HCT116 (cell line): ENCODE results near the gene CERCAM. TPM values are rescaled to one million over a fixed set of nuclear protein-coding genes. Genes with fewer than 3 reads are reported as not detected.

ENCODE experiments used
- ATAC-seq: fragments of 200-7000 bp; cut with Tn5 transposase; 2 replicates; pipeline ENCODE4 v1.9.1; 2020; ENCODE audit warnings: mild to moderate bottlenecking, moderate library complexity
- BruUV-seq: library from RNA; stranded (reverse); fragments of 400-500 nt; replicated peaks from 2 replicates; lab custom pipeline; 2021; lab: Mats Ljungman, UMichigan
- CTCF ChIA-PET: fragments of 300-600 bp; sonication (Branson Sonifier 250); formaldehyde crosslinking; loops from one replicate; lab custom pipeline; 2021; ENCODE audit warnings: antibody characterized with exemption; lab: Charles Lee
- POLR2A ChIA-PET: fragments of 300-600, 350-600 bp; sonication (Branson Sonifier 250); formaldehyde crosslinking; loops from one replicate; lab custom pipeline; 2021; ENCODE audit warnings: antibody characterized with exemption; lab: Charles Lee
- RAD21 ChIA-PET, 2 experiments: fragments of 300-600 bp; sonication (Branson Sonifier 250); formaldehyde crosslinking; loops; one replicate each; lab custom pipeline; 2023; ENCODE audit warnings: low total read pairs in 2 of 2; ENCODE audit not compliant: uncharacterized antibody in 2 of 2, unreplicated experiment in 2 of 2, low non-redundant PET in 1 of 2; lab: Charles Lee
- DNase-seq: peaks from one replicate; pipeline ENCODE4 v3.0.0-alpha.2; 2010; ENCODE audit warnings: low read depth, low spot score
- H2AFZ ChIP-seq: fragments of 200-600 bp; shearing (Covaris generic), sonication (generic); 2 replicates; pipeline ENCODE4 v1.6.1; 2017; ENCODE audit warnings: low read depth, mixed run types, mixed read lengths, antibody characterized with exemption, low read length; ENCODE audit not compliant: poor library complexity, severe bottlenecking
- H3K27ac ChIP-seq: 2 replicates; pipeline ENCODE4 v1.5.1; 2012; ENCODE audit warnings: low read depth, low read length
- H3K27me3 ChIP-seq: fragments of 200-600 bp; sonication (generic); 2 replicates; pipeline ENCODE4 v1.6.1; 2016; ENCODE audit warnings: mixed run types, low read length, mixed read lengths; ENCODE audit not compliant: insufficient read depth
- H3K36me3 ChIP-seq, 2 experiments: fragments of 200-500 bp in 1 of 2; fragments of 200-600 bp in 1 of 2; sonication (Bioruptor generic) in 1 of 2; sonication (generic) in 1 of 2; 2 replicates each; pipeline versions ENCODE4 v1.5.1 to v1.6.1; 2014 to 2016; ENCODE audit warnings: low read length in 2 of 2, inconsistent platforms in 1 of 2, mixed read lengths in 1 of 2, mixed run types in 1 of 2; ENCODE audit not compliant: insufficient read depth in 2 of 2, control insufficient read depth in 1 of 2
- H3K4me1 ChIP-seq, 2 experiments: fragments of 200-600 bp in 1 of 2; sonication (generic) in 1 of 2; 2 replicates each; pipeline versions ENCODE4 v1.5.1 to v1.6.1; 2012 to 2017; ENCODE audit warnings: low read length in 2 of 2, inconsistent platforms in 1 of 2, mild to moderate bottlenecking in 1 of 2, mixed read lengths in 1 of 2, mixed run types in 1 of 2, moderate library complexity in 1 of 2; ENCODE audit not compliant: insufficient read depth in 2 of 2, control insufficient read depth in 1 of 2
- H3K4me2 ChIP-seq: fragments of 200-600 bp; sonication (generic); 2 replicates; pipeline ENCODE4 v1.6.1; 2017; ENCODE audit warnings: mixed run types, low read length, mixed read lengths
- H3K4me3 ChIP-seq, 2 experiments: fragments of 200-600 bp in 1 of 2; sonication (generic) in 1 of 2; replicated peaks in 1 of 2; 2 replicates each; pipeline ENCODE4 v1.5.1; 2011 to 2016; ENCODE audit warnings: low read length in 2 of 2, control low read depth in 1 of 2, low read depth in 1 of 2, mild to moderate bottlenecking in 1 of 2, mixed read lengths in 1 of 2, mixed run types in 1 of 2
- H3K79me2 ChIP-seq: fragments of 200-600 bp; sonication (generic); 2 replicates; pipeline ENCODE4 v1.6.1; 2017; ENCODE audit warnings: mild to moderate bottlenecking, mixed run types, low read length, moderate library complexity, mixed read lengths; ENCODE audit not compliant: insufficient read depth
- H3K9ac ChIP-seq: fragments of 200-600 bp; sonication (generic); 2 replicates; pipeline ENCODE4 v1.6.1; 2016; ENCODE audit warnings: low read length, mixed read lengths
- H3K9me2 ChIP-seq: fragments of 200-600 bp; sonication (generic), shearing (Covaris generic); 2 replicates; pipeline ENCODE4 v1.6.1; 2017; ENCODE audit warnings: mixed run types, mild to moderate bottlenecking, moderate library complexity; ENCODE audit not compliant: insufficient read depth
- H3K9me3 ChIP-seq, 2 experiments: fragments of 200-500 bp in 1 of 2; fragments of 200-600 bp in 1 of 2; sonication (Bioruptor generic) in 1 of 2; sonication (generic) in 1 of 2; 2 replicates each; pipeline ENCODE4 v1.6.1; 2014 to 2017; ENCODE audit warnings: low read length in 2 of 2, mixed read lengths in 2 of 2, inconsistent platforms in 1 of 2, low read depth in 1 of 2, mild to moderate bottlenecking in 1 of 2, mixed run types in 1 of 2, moderate library complexity in 1 of 2; ENCODE audit not compliant: control insufficient read depth in 1 of 2, insufficient read depth in 1 of 2
- H4K20me1 ChIP-seq: fragments of 200-600 bp; sonication (generic), shearing (Covaris generic); 2 replicates; pipeline ENCODE4 v1.6.1; 2017; ENCODE audit warnings: mixed run types, mild to moderate bottlenecking, moderate library complexity; ENCODE audit not compliant: insufficient read depth
- CBX3 ChIP-seq: IDR thresholded peaks from 2 replicates; pipeline ENCODE4 v1.6.1; 2012; ENCODE audit warnings: low read depth
- CEBPB ChIP-seq: IDR thresholded peaks from 2 replicates; pipeline ENCODE4 v1.6.1; 2012; ENCODE audit warnings: low read depth
- EZH2 ChIP-seq: fragments of 200-600 bp; sonication (generic); IDR thresholded peaks from 2 replicates; pipeline ENCODE4 v1.6.1; 2017; ENCODE audit warnings: antibody characterized with exemption, mixed run types
- EZH2phosphoT487 ChIP-seq: fragments of 200-600 bp; IDR thresholded peaks from 2 replicates; pipeline ENCODE4 v1.6.1; 2018; ENCODE audit warnings: antibody characterized with exemption, borderline replicate concordance
- FOSL1 ChIP-seq: IDR thresholded peaks from 2 replicates; pipeline ENCODE4 v1.6.1; 2012; ENCODE audit warnings: low read depth
- POLR2A ChIP-seq: IDR thresholded peaks from 2 replicates; pipeline ENCODE4 v1.7.0; 2011; ENCODE audit warnings: borderline replicate concordance; ENCODE audit not compliant: insufficient read depth, insufficient read length; ENCODE audit errors: extremely low read depth
- POLR2AphosphoS5 ChIP-seq: IDR thresholded peaks from 2 replicates; pipeline ENCODE4 v1.6.1; 2011; ENCODE audit warnings: mild to moderate bottlenecking, low read depth, low read length, moderate library complexity
- RAD21 ChIP-seq: IDR thresholded peaks from 2 replicates; pipeline ENCODE4 v1.6.1; 2012; ENCODE audit warnings: low read depth, mild to moderate bottlenecking
- intact Hi-C: fragments of 100-400 bp; cut with micrococcal nuclease; formaldehyde crosslinking; loops from 2 replicates; pipeline ENCODE4 v1.10.0; 2022
- total RNA-seq: library from RNA; stranded (reverse); gene quantifications from one replicate; pipeline ENCODE4 v1.2.1, GENCODE V29; 2021; ENCODE audit not compliant: unreplicated experiment
- TF ChIP-seq, protein P1 (sequence below): IDR thresholded peaks from 2 replicates; pipeline ENCODE4 v1.6.1; 2012; ENCODE audit warnings: low read depth
- TF ChIP-seq, protein P2 (sequence below): IDR thresholded peaks from 2 replicates; pipeline ENCODE4 v1.6.1; 2011; ENCODE audit warnings: mild to moderate bottlenecking, low read length, moderate library complexity; ENCODE audit not compliant: insufficient replicate concordance; ENCODE audit errors: extremely low read depth

The CERCAM gene
- total RNA-seq, 1 experiment from 2014 or later, result 27.0 TPM

DNA sequence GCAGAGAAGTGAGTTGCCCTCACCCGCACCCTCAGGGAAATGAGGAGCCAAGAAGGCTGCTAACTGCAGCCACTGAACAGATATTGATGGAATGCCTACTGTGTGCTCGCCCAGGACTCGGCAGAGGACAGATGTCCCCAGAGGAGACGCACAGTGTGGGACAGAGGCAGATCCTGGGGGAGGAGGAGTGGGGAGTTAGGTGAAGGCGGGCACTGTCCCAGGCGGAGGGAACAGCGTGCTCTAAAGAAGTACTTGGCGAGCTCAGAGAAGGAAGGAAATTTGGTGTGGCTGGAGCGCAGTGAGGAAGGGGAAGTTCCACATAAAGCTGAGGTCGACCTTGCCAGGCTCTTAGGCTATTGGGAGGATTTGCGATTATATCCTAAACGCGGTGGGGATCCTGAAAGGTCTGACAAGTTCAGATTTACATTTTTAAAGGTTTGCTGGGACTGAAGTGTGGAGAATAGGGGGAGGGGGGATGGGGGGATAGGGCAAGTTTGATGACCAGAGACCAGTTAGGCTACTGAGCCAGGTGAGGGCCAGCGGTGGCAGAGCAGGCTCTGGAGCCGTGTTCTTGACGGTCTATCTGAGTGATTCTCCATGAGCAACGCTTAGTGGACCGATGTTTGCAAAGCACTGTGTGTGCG, 23.6 kb upstream of the CERCAM start:
- Histone ChIP-seq H3K4me1 (peaks cover 0 to 14% of the 10 kb centered on the region in 2 experiments; a peak in 2 of 4 replicates), H3K27ac (no peak overlapping the region), H3K27me3 (no peaks in the 10 kb centered on the region), H3K4me3 (no peak overlapping the region), H3K4me2 (no peak overlapping the region), H3K9me2 (no peaks in the 10 kb centered on the region), H4K20me1 (no peaks in the 10 kb centered on the region), H2AFZ (no peak overlapping the region), H3K36me3 (no peaks in the 10 kb centered on the region), H3K79me2 (no peaks in the 10 kb centered on the region), H3K9me3 (no peaks in the 10 kb centered on the region), H3K9ac (no peak overlapping the region)
- ChIA-PET CTCF (no interaction called here), RAD21 (no interaction called here), POLR2A (no interaction called here)
- ATAC-seq, result no peak
- intact Hi-C loops, result no loop called here
- no peak for TF ChIP-seq EZH2phosphoT487
- BruUV-seq, result no TSS peak
- DNase-seq, result no peak

DNA sequence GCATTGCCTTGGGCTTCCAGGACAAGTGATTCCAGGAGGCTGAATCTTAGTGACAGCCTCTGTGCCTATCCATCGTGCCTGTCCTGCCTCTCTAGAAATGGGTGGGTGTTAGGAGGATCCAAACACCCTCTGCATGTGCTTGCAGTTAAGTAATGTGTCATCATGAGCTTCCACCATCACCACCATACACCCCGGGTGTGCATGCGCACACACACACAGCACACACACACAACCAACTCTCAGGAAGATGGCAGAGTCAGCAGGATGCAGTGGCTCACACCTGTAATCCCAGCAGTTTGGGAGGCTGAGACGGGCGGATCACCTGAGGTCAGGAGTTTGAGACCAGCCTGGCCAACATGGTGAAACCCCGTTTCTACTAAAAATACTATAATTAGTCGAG, 22.8 kb upstream of the CERCAM start:
- BruUV-seq, result no TSS peak
- DNase-seq (no peak), ATAC-seq (no peak)
- ChIA-PET RAD21 (no interaction called here), CTCF (no interaction called here), POLR2A (no interaction called here)
- TF ChIP-seq POLR2AphosphoS5 (no peak), RAD21 (no peak), CEBPB (no peak), EZH2 (no peak), CBX3 (no peak), FOSL1 (no peak), POLR2A (no peak)
- TF ChIP-seq, protein P1, sequence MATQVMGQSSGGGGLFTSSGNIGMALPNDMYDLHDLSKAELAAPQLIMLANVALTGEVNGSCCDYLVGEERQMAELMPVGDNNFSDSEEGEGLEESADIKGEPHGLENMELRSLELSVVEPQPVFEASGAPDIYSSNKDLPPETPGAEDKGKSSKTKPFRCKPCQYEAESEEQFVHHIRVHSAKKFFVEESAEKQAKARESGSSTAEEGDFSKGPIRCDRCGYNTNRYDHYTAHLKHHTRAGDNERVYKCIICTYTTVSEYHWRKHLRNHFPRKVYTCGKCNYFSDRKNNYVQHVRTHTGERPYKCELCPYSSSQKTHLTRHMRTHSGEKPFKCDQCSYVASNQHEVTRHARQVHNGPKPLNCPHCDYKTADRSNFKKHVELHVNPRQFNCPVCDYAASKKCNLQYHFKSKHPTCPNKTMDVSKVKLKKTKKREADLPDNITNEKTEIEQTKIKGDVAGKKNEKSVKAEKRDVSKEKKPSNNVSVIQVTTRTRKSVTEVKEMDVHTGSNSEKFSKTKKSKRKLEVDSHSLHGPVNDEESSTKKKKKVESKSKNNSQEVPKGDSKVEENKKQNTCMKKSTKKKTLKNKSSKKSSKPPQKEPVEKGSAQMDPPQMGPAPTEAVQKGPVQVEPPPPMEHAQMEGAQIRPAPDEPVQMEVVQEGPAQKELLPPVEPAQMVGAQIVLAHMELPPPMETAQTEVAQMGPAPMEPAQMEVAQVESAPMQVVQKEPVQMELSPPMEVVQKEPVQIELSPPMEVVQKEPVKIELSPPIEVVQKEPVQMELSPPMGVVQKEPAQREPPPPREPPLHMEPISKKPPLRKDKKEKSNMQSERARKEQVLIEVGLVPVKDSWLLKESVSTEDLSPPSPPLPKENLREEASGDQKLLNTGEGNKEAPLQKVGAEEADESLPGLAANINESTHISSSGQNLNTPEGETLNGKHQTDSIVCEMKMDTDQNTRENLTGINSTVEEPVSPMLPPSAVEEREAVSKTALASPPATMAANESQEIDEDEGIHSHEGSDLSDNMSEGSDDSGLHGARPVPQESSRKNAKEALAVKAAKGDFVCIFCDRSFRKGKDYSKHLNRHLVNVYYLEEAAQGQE, result no peak
- TF ChIP-seq, protein P2, sequence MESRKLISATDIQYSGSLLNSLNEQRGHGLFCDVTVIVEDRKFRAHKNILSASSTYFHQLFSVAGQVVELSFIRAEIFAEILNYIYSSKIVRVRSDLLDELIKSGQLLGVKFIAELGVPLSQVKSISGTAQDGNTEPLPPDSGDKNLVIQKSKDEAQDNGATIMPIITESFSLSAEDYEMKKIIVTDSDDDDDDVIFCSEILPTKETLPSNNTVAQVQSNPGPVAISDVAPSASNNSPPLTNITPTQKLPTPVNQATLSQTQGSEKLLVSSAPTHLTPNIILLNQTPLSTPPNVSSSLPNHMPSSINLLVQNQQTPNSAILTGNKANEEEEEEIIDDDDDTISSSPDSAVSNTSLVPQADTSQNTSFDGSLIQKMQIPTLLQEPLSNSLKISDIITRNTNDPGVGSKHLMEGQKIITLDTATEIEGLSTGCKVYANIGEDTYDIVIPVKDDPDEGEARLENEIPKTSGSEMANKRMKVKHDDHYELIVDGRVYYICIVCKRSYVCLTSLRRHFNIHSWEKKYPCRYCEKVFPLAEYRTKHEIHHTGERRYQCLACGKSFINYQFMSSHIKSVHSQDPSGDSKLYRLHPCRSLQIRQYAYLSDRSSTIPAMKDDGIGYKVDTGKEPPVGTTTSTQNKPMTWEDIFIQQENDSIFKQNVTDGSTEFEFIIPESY, result no peak
- no peaks in the 10 kb centered on the region for H3K9me2 ChIP-seq
- H3K27ac ChIP-seq, result no peak overlapping the region
- H3K4me1 ChIP-seq, result peaks cover 0 to 14% of the 10 kb centered on the region in 2 experiments; a peak in 2 of 4 replicates
- no peaks in the 10 kb centered on the region for H4K20me1 ChIP-seq
- intact Hi-C loops, result no loop called here
- no peaks in the 10 kb centered on the region for H3K9me3 ChIP-seq
- H3K27me3 ChIP-seq, result no peaks in the 10 kb centered on the region
- no peak overlapping the region for H3K4me3 ChIP-seq
- no peak overlapping the region for H3K4me2 ChIP-seq
- H3K79me2 ChIP-seq, result no peaks in the 10 kb centered on the region
- no peak overlapping the region for H2AFZ ChIP-seq
- no peak overlapping the region for H3K9ac ChIP-seq
- H3K36me3 ChIP-seq, result no peaks in the 10 kb centered on the region
